Measurements from ENCODE around the gene CACNA1B.
"Not testable (repeated sequence)": the region's sequence is repeated elsewhere in the genome, so short reads cannot be mapped to it uniquely, and the experiment has no call there.

Gene CACNA1B

DNA sequence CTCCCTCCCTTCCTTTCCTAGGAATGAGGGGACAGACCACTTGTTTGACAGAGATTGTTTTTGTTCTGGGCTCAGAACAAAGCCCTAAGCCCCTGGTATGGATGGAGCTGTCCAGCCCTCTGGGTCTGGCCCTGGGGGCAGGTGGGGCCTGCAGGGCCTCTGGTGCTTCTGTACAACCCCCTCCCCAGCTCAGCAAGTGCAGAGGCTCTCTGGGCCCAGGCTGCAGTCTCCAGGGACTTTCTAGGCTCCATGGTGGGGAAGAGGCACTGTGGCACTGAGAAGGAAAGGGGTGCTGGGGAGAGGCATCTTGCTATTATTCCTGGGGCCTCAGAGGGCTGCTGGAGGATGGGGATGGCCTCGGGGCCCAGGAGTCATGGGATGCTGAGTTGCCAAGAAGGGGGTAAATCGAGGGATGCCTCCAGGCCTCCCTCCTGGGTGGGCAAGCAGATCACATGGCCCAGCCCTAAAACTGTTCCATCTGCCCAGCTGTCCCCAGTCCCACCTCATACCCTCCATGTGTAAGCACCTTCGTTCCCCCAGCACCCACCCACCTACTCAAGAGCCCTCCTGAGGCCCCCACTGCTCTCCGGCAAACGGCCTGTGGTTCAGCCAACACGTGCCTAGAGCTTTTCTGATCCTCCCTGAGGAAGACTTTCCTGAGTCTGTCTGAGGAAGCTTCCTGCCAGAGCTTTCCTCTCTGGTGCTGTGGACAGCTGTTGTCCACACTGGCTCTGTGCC, 225.7 kb downstream of the CACNA1B start:
- no peak for DNase-seq

DNA sequence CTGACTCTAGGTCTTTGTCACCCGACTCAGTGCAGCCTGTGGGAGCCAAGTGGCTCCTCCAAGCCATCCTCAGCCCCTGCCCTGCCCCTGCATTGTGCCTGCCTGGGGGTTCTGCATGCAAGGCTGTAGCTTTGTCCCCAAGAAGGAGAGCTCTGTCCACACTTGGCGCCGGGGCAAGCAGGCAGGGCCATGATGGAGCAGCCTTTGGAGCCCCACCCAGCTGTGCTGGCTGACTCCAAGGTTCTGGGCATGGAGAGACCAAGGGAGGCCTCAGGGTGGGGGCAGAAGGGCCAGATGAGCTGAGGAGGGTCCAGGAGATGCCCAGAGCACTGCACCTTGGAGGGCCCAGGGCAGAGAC, 226.2 kb downstream of the CACNA1B start:
- DNase-seq: no peak

DNA sequence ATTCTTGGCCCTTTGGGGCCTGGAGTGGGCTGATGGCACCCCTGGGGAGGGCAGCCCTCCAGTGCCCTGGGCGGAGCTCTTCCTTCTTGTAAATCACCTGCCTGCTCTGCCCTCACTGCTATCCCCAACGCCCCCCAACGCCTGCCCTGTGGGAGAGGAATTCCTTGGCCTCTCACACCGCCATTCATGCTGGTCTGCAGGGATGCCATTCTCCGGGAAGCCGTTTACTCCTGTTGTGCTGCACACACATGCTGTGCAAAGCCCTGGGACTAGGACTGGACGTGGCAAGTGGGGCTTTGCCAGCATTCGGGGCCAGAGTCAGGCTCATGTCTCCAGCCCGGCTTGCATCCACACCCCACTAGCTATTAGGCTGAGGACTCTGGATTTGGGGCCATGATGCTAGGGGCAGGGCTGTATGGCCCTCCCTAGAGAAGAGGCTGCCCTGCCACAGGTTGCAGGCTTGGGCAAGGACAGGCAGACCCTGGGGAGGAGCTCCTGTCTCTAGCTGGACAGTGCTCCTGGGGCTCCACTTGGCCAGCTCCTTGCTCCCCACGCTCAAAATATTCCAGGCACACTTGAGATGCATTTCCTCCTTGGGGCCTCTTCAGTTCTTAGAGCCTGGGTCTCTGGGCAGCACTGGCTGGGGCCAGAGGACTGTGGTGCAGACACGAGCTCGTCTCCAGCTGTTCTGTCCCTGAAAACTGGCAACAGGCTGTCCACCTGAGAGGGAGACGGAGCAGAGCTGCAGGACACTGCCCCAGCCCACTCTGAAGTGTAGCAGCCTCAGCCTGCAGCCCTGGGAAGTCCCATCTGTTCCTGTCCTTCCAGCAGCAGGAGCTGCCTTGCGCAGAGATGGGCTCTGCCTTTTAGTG, 226.9 kb downstream of the CACNA1B start:
- DNase-seq: no peak

DNA sequence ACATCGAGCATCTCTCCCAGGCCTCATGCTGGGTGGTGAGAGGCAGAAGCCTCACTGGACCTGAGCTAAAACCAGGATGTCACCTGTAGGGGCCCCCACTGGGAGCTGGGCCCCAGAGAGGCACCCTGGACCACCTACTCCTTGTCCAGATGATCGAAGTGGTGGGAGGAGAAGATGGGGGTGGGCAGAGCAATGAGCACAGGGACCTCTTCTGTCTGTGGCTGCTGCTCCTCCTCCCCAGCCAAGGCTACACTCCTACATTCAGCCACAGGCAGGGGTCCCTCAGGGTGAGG, 227.5 kb downstream of the CACNA1B start:
- no peak for DNase-seq

DNA sequence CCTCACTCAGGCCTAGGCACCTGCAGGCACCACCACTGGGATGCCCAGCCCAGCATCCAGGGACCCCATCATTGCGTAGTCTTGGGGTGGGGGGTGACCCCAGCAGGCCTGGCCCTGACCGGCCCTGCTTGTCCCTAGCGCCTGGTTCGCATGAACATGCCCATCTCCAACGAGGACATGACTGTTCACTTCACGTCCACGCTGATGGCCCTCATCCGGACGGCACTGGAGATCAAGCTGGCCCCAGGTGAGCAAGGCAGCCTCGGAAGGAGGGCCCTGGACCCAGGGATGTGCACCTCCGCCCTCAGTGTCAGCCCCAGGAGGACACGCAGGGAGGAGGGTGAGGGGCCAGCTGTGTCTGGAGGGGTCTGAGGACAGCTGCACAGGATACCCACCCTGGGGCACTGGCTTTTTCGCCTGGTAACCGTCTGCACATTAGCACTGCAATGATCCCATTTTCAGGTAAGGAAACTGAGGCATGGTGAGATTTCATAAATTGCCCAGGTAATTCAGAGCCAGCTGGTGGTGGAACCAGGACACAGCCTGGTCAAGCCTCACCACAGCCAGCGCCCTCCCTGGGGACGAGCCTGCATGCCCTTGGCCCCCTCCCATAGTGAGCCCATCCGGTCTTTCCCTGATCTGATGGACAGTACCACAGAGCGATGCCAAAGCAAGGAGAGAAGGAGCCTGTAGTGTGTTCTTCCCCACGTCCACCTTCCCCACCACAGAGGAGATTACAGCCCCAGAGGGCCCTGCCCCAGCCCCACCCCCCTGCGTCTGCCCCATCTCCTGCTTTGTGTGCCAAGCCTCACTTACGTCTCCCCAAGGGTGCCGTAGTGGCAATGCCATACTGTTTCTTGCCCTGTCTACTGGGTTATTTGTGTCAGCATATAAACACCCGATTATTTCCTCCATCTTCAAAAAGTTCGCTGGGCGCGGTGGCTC, 228.3 kb downstream of the CACNA1B start:
- DNase-seq: no peak

DNA sequence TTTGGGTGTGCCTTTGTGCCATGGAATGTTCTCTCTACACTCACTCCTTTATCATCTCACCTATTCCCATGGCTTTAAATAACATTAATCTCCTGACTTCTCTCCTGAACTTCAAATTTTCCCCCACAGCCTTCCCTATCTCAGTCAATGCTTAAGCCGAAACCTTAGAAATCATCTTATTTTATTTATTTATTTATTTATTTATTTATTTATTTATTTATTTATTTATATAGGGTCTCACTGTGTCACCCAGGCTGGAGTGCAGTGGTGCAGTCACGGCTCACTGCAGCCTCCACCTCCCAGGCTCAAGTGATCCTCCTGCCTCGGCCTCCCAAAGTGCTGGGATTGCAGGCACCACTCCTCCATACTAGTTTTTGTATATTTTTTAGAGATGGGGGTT, 229.5 kb downstream of the CACNA1B start:
- DNase-seq: not testable (repeated sequence)

DNA sequence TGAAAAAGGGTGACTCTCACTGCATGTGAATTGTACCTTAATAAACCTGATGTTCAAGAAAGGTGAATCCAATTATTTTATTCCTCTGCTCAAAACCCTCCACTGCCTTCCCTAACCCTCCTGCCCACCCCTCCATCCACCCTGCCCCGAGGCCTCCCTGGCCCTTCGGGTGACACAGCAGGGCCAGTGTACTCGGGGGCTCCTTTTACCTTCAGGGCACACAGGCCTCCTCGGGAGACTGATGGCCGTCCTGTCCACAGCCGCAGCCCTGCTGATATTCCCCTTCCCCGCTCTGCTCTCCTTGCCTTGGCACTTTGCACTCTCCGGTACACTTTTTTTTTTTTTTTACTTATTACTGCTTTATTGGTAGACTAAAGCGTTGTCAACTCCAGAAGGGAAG, 234.0 kb downstream of the CACNA1B start:
- no peak for DNase-seq

DNA sequence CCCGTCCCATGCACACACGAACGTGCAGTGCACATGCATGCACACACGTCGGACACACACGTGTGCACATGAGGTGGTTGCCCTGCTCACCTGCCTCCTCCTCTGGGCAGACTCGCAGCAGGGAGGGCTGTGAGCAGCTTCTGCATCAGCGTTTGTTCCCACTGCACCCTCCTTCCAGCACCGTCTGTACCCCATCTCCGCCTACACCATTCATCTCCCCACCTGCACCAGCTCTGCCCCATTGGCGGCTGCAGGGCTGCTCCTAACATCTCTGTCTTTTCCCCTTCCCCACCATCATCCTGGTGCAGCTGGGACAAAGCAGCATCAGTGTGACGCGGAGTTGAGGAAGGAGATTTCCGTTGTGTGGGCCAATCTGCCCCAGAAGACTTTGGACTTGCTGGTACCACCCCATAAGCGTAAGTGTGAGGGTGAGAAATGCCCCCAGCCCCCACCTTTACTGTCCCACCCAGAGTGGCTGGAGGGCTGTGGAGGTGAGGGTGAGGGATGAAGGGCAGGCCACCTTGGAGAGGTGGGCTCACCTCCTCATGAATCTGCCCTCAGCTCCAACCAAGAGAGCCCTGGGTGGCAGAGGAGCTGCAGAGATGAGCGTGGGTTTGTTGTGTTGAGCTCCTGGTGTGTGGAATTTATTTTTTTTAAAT, 234.6 kb downstream of the CACNA1B start:
- no peak for DNase-seq

DNA sequence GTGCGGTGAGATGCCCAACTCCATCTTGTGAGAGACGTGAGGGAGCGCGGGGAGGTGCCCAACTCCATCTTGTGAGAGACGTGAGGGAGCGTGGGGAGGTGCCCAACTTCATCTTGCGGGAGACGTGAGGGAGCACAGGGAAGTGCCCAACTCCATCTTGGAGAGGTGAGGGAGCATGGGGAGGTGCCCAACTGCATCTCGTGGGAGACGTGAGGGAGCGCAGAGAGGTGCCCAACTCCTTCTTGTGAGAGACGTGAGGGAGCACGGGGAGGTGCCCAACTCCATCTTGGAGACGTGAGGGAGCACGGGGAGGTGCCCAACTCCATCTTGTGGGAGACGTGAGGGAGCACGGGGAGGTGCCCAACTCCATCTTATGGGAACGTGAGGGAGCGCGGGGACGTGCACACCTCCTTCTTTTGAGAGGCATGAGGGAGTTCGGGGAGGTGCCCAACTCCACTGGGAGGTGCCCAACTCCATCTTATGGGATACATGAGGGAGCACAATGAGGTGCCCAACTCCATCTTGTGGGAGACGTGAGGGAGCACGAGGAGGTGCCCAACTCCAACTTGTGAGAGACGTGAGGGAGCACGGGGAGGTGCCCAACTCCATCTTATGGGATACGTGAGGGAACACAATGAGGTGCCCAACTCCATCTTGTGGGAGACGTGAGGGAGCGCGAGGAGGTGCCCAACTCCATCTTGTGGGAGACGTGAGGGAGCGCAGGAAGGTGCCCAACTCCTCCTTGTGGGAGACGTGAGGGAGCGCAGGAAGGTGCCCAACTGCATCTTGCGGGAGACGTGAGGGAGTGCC, 235.4 kb downstream of the CACNA1B start:
- no peak for DNase-seq

DNA sequence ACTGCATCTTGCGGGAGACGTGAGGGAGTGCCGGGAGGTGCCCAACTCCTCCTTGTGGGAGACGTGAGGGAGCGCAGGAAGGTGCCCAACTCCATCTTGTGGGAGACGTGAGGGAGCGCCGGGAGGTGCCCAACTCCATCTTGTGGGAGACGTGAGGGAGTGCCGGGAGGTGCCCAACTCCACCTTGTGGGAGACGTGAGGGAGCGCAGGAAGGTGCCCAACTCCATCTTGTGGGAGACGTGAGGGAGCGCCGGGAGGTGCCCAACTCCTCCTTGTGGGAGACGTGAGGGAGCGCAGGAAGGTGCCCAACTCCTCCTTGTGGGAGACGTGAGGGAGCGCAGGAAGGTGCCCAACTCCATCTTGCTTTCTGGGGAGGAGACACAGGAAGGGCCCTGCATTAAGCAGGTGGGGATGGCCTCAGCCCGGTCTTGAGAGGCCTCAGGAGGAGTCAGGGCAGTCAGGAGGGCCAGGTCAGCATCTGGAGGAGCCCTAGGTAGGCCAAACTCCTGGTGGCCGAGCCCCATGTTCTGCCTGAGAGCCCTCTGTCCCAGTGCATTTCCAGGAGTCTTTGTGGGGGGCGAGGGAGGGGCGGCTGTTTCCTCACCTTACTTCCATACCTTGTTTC, 236.2 kb downstream of the CACNA1B start:
- not testable (repeated sequence) for DNase-seq

DNA sequence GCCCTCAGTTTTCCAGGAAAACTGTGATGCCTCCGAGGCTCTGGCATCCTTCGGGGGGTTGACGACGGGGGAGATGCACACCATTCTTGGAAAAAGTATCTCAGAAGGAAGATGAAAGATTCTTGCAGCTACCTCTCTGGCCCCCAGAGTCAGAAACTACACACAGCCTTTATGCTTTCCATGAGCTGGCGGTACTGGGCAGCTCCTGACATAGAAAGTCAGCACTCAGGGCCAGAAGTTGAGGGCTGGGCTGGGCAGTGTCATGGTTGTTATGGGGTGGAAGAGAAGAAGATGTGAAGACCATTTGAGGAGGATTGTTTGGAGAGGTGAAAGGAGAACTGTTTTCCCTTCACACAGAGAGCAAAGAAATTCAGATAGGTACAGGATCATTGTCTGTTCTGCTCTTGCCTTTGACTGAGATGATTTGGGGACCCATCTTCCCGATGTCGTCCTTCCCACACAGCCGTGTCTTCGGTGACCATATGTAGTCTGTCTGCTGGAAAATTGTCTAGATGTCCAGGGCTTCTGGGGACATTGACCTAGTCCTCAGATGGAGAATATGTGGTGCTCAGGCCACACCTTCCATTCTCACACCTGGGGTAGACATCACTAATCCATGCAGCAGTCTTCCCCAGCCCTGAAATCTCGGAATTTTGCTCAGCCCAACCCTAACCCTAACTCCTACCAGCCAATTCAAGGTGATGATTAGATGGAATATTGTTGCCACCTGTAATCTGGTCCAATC, 237.1 kb downstream of the CACNA1B start:
- no peak for DNase-seq

DNA sequence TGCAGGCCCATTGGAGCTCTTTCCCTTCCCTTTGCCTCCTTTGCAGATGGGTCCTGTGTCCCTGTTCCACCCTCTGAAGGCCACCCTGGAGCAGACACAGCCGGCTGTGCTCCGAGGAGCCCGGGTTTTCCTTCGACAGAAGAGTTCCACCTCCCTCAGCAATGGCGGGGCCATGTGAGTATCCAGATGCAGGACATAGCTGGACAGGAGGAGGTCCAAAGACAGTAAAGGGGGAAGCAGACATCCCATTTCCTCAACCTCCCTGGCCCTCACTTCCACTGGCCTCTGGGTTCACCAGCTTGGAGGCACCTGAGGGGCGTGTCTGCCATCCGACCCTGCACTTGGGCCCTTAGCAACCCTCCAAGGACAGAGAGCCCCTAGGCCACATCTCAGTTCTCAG, 237.9 kb downstream of the CACNA1B start:
- no peak for DNase-seq

DNA sequence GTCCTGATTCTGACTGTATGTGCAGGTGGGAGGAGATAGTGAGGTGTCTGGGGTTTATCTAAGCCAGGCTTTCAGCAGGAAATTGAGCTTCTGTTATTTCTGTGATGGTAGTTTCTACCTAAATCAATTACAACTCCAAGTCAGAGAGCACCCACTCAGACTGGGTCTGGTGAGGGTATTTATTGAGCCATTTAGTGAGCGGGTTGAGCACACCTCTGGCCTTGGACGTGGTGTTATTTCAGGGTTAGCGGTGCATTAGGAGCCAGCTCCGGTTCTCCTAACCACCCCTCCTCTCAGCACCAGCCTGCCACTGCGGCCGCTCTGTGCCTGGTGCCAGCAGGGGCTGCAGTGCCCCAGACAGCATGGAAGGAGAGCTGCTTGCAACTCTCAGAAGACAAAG, 238.9 kb downstream of the CACNA1B start:
- no peak for DNase-seq

DNA sequence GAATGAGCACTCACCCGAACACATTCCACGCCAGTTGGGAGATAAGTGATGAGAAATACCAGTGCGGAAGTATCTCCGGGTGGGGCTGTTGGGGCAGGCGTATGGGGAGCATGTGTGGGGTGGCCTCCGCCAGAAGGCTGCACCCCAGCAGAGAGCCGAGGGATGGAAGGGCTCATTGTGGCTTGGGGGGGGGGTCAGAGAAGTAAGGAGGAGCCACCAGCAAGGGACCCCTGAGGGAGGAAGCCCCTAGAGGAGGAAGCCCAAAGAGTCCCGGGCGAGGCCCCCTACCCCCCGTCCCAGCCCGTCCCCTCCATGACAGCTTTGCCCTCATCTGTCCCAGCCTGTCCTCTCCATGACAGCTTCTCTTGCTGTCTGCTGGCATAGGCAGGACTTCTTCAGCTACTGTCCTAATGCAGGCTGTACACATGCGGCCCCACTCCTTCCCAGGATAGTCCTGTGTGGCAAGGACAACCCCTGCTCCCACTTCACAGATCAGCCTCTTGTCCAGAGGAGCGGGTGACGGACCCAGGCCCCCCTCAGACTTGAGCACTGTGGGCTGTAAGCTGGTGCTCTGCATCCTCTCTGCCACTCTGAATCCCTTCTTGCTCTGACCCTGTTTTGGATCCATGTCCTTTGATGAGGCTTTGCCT, 239.6 kb downstream of the CACNA1B start:
- no peak for DNase-seq

DNA sequence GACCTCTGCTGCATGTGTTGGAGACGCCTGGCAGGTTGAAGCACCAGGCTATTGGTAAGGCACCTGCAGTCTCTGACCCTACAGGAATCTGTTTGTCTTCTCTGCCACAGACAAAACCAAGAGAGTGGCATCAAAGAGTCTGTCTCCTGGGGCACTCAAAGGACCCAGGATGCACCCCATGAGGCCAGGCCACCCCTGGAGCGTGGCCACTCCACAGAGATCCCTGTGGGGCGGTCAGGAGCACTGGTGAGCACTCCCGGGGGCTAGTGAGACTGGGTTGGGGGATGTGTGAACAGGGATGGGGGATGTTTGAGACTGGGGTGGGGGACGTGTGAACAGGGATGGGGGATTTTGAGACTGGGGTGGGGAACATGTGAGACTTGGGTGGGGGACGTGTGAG, 240.3 kb downstream of the CACNA1B start:
- no peak for DNase-seq

DNA sequence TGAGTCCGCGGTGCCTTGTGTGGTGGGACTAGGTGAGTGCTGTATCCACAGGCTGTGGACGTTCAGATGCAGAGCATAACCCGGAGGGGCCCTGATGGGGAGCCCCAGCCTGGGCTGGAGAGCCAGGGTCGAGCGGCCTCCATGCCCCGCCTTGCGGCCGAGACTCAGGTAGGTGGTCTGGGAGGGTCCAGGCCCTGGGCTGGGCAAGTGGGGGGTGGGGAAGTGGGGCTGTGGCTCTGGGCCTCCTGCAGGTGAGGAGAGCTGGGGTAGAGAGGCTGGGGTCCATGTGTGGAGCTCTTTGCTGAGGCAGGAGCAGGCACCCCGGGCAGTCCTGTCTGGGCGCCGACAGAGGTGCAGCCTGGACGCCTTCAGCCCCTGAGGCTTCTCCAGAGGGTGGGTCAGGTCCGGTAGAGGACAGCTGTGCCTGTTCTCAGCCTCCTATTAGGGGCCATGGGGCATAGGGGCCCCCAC, 241.1 kb downstream of the CACNA1B start:
- DNase-seq: no peak

DNA sequence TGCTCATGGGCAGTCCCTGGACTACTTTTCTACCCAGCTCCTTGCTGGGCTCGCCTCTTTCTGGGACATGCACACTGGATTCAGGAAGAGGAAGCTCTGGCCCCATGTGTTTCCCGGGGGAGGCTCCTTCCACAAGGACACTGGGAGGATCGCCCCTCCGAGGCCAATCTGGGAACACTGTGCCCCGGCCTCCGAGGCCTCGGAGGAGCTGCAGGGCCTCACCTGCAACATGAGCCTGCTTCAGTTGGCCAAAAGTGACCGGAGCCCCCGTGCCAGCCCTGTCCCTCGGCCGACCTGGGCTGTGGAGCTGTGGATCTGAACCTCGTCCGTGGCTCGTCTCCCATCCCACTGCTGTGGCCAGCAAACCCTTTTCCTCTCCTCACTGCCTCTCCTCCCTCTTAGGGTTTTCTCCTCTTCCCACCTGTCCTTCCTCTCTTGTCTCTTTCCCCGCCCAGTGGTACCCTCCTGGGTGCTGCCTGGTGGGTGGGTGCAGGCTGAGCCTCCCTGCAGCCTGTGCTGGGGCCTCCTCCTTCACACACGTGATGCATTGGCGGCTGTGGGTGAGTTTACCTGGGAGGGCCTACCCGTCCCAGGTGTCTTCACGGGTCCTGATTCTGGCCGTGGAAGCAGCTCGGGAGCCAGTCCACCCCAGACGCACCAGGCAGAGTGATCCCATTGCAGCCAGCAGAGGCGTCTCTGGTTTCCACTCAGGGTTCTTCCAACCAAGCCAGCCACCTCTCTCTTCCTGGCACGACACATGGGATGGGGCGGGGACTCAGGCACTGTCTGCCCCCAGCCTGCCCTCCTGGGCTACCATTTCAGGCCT, 241.8 kb downstream of the CACNA1B start:
- no peak for DNase-seq

DNA sequence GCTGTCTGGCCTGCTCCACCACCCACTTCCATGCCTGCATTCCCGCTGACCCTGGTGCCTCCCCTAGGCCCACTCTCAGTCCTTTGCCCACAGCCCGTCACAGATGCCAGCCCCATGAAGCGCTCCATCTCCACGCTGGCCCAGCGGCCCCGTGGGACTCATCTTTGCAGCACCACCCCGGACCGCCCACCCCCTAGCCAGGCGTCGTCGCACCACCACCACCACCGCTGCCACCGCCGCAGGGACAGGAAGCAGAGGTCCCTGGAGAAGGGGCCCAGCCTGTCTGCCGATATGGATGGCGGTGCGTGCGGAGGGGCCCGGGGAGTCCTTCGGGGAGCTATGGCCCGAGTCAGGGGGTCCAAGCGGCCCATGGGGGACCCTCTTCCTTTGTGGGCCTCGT, 242.5 kb downstream of the CACNA1B start:
- DNase-seq: no peak

All from T-helper 2 cell (primary cell).